H1 (cell line): ENCODE data around the gene GATA5. TPM values are rescaled to one million over a fixed set of nuclear protein-coding genes. Genes with fewer than 3 reads are reported as not detected.

Source experiments
- CTCF ChIA-PET: fragments of 300-600 bp; sonication (Branson Sonifier 250); formaldehyde crosslinking; loops from one replicate; lab custom pipeline; 2021; ENCODE audit not compliant: partially characterized antibody; lab: Charles Lee
- POLR2A ChIA-PET: fragments of 300-600 bp; sonication (Branson Sonifier 250); formaldehyde crosslinking; loops from one replicate; lab custom pipeline; 2021; ENCODE audit warnings: inconsistent platforms; ENCODE audit not compliant: partially characterized antibody; lab: Charles Lee
- DNase-seq, 2 experiments: peaks; one replicate each; pipeline versions ENCODE4 v3.0.0 to v3.0.0-alpha.2; 2010 to 2022; ENCODE audit warnings: low spot score in 2 of 2, low read depth in 1 of 2, mixed read lengths in 1 of 2
- FAIRE-seq: peaks from 2 replicates; lab custom pipeline; 2011; peaks lifted over from hg19 to GRCh38; lab: Jason Lieb, UNC
- H2AFZ ChIP-seq: 2 replicates; pipeline ENCODE4 v1.8.1; 2012; ENCODE audit warnings: low read length, inconsistent platforms
- H2AK5ac ChIP-seq: 2 replicates; pipeline ENCODE4 v1.6.1; 2013; ENCODE audit warnings: low read depth, low read length
- H2BK120ac ChIP-seq: replicated peaks from 2 replicates; pipeline ENCODE3; 2013; ENCODE audit warnings: low read depth, low read length, inconsistent platforms
- H2BK12ac ChIP-seq: 2 replicates; pipeline ENCODE4 v1.6.1; 2013; ENCODE audit warnings: low read depth, low read length
- H2BK15ac ChIP-seq: 2 replicates; pipeline ENCODE4 v1.6.1; 2013; ENCODE audit warnings: low read length
- H2BK20ac ChIP-seq: 2 replicates; pipeline ENCODE4 v1.6.1; 2013; ENCODE audit warnings: low read length
- H2BK5ac ChIP-seq: 2 replicates; pipeline ENCODE4 v1.6.1; 2013; ENCODE audit warnings: low read depth, low read length
- H3K14ac ChIP-seq: 2 replicates; pipeline ENCODE4 v1.6.1; 2013; ENCODE audit warnings: inconsistent platforms; ENCODE audit not compliant: insufficient read length
- H3K18ac ChIP-seq: 2 replicates; pipeline ENCODE4 v1.6.1; 2013; ENCODE audit warnings: low read length; ENCODE audit errors: extremely low read depth
- H3K23ac ChIP-seq: 2 replicates; pipeline ENCODE4 v1.6.1; 2013; ENCODE audit warnings: inconsistent platforms; ENCODE audit not compliant: insufficient read length
- H3K23me2 ChIP-seq: 2 replicates; pipeline ENCODE4 v1.6.1; 2013; ENCODE audit warnings: low read depth, low read length
- H3K27ac ChIP-seq: 2 replicates; pipeline ENCODE4 v1.6.1; 2011; ENCODE audit warnings: low read depth, low read length, inconsistent platforms
- H3K27me3 ChIP-seq, 4 experiments: replicated peaks in 1 of 4; 1 replicate in 1 of 4; 2 replicates in 3 of 4; pipeline versions ENCODE4 v1.6.1 to v1.8.1; 2011 to 2013; ENCODE audit warnings: low read length in 3 of 4, mild to moderate bottlenecking in 3 of 4, inconsistent platforms in 2 of 4, mixed read lengths in 2 of 4, moderate library complexity in 1 of 4; ENCODE audit not compliant: control insufficient read depth in 3 of 4, insufficient read depth in 3 of 4; ENCODE audit errors: extremely low read depth in 1 of 4
- H3K36me3 ChIP-seq, 4 experiments: 2 replicates each; pipeline versions ENCODE4 v1.6.1 to v1.8.1; 2011 to 2013; ENCODE audit warnings: mild to moderate bottlenecking in 4 of 4, low read length in 3 of 4, moderate library complexity in 2 of 4, control low read depth in 1 of 4, inconsistent platforms in 1 of 4; ENCODE audit not compliant: insufficient read depth in 4 of 4, control insufficient read depth in 2 of 4
- H3K4ac ChIP-seq: replicated peaks from 2 replicates; pipeline ENCODE3; 2013; ENCODE audit warnings: low read length, low read depth, mixed read lengths, inconsistent platforms; ENCODE audit not compliant: insufficient read length
- H3K4me1 ChIP-seq, 4 experiments: replicated peaks in 1 of 4; 1 replicate in 1 of 4; 2 replicates in 3 of 4; pipeline versions ENCODE4 v1.6.1 to v1.8.1; 2011 to 2013; ENCODE audit warnings: low read length in 3 of 4, inconsistent platforms in 2 of 4, mixed read lengths in 1 of 4; ENCODE audit not compliant: insufficient read depth in 4 of 4, control insufficient read depth in 3 of 4
- H3K4me2 ChIP-seq, 2 experiments: 2 replicates each; pipeline versions ENCODE4 v1.6.1 to v1.8.1; 2011 to 2013; ENCODE audit warnings: low read depth in 2 of 2, low read length in 2 of 2, control low read depth in 1 of 2, inconsistent platforms in 1 of 2, mild to moderate bottlenecking in 1 of 2; ENCODE audit not compliant: insufficient read depth in 1 of 2
- H3K4me3 ChIP-seq, 4 experiments: fragments of 200-600, 300-600 bp in 1 of 4; sonication (generic), shearing (Covaris generic), sonication (Bioruptor Twin) in 1 of 4; 2 replicates each; pipeline versions ENCODE4 v1.5.1 to v1.8.1; 2011 to 2016; ENCODE audit warnings: low read length in 4 of 4, low read depth in 3 of 4, control low read depth in 2 of 4, inconsistent platforms in 2 of 4, mild to moderate bottlenecking in 2 of 4, mixed read lengths in 1 of 4, moderate library complexity in 1 of 4; ENCODE audit not compliant: insufficient read depth in 2 of 4; ENCODE audit errors: extremely low read depth in 1 of 4
- H3K56ac ChIP-seq: replicated peaks from 2 replicates; pipeline ENCODE3; 2013; ENCODE audit warnings: low read depth, mild to moderate bottlenecking, mixed read lengths, low read length, inconsistent platforms; ENCODE audit not compliant: insufficient read length
- H3K79me1 ChIP-seq: 2 replicates; pipeline ENCODE4 v1.6.1; 2013; ENCODE audit warnings: low read depth, low read length, control low read depth
- H3K79me2 ChIP-seq, 2 experiments: 2 replicates each; pipeline versions ENCODE4 v1.6.1 to v1.8.1; 2012 to 2013; ENCODE audit warnings: low read length in 2 of 2, mild to moderate bottlenecking in 2 of 2, inconsistent platforms in 1 of 2; ENCODE audit not compliant: insufficient read depth in 2 of 2, control insufficient read depth in 1 of 2
- H3K9ac ChIP-seq, 4 experiments: replicated peaks in 1 of 4; 1 replicate in 1 of 4; 2 replicates in 3 of 4; pipeline versions ENCODE4 v1.6.1 to v1.8.1; 2011 to 2013; ENCODE audit warnings: low read depth in 3 of 4, low read length in 3 of 4, control low read depth in 2 of 4, mild to moderate bottlenecking in 2 of 4, moderate library complexity in 2 of 4, inconsistent platforms in 1 of 4; ENCODE audit errors: extremely low read depth in 1 of 4
- H3K9me3 ChIP-seq, 2 experiments: 2 replicates each; pipeline versions ENCODE4 v1.6.1 to v1.8.1; 2012 to 2013; ENCODE audit warnings: mild to moderate bottlenecking in 2 of 2, moderate library complexity in 2 of 2, control low read depth in 1 of 2, inconsistent platforms in 1 of 2, low read depth in 1 of 2, low read length in 1 of 2, mixed read lengths in 1 of 2; ENCODE audit not compliant: insufficient read depth in 2 of 2
- H4K20me1 ChIP-seq, 2 experiments: replicated peaks in 1 of 2; 2 replicates each; pipeline versions ENCODE3 to v1.8.1; 2011 to 2013; ENCODE audit warnings: inconsistent platforms in 2 of 2, low read length in 2 of 2, mild to moderate bottlenecking in 1 of 2; ENCODE audit not compliant: insufficient read depth in 2 of 2, control insufficient read depth in 1 of 2
- H4K5ac ChIP-seq: 2 replicates; pipeline ENCODE4 v1.6.1; 2013; ENCODE audit warnings: low read length, low read depth, mixed read lengths, inconsistent platforms; ENCODE audit not compliant: insufficient read length
- H4K8ac ChIP-seq: 2 replicates; pipeline ENCODE4 v1.8.0; 2013; ENCODE audit warnings: mild to moderate bottlenecking, moderate library complexity, low read length, inconsistent platforms; ENCODE audit not compliant: insufficient read depth; ENCODE audit errors: extremely low read depth
- H4K91ac ChIP-seq: replicated peaks from 2 replicates; pipeline ENCODE3; 2013; ENCODE audit warnings: low read length, mixed read lengths, inconsistent platforms; ENCODE audit not compliant: insufficient read length
- ASH2L ChIP-seq: fragments of 200-600, 300-600 bp; sonication (generic); IDR thresholded peaks from one replicate; pipeline ENCODE4 v1.7.1; 2017; ENCODE audit warnings: low read length
- CTCF ChIP-seq, 3 experiments: IDR thresholded peaks; 1 replicate in 2 of 3; 2 replicates in 1 of 3; pipeline versions ENCODE4 v1.5.1 to v1.6.1; 2011; ENCODE audit warnings: low read length in 3 of 3, mild to moderate bottlenecking in 3 of 3, inconsistent platforms in 2 of 3, low read depth in 1 of 3, moderate library complexity in 1 of 3; ENCODE audit not compliant: insufficient read depth in 1 of 3; ENCODE audit errors: control extremely low read depth in 1 of 3
- EP300 ChIP-seq, 2 experiments: IDR thresholded peaks; 1 replicate in 1 of 2; 2 replicates in 1 of 2; pipeline ENCODE4 v1.6.1; 2011 to 2012; ENCODE audit warnings: low read depth in 2 of 2, low read length in 2 of 2, mild to moderate bottlenecking in 2 of 2, borderline replicate concordance in 1 of 2, inconsistent platforms in 1 of 2, moderate library complexity in 1 of 2
- FOSL1 ChIP-seq: IDR thresholded peaks from 2 replicates; pipeline ENCODE4 v1.6.1; 2011; ENCODE audit warnings: mild to moderate bottlenecking, low read depth, low read length, moderate library complexity; ENCODE audit not compliant: insufficient read depth
- NRF1 ChIP-seq: IDR thresholded peaks from 2 replicates; pipeline ENCODE4 v1.6.1; 2011; ENCODE audit warnings: mild to moderate bottlenecking, low read depth, low read length, improper control_type of control experiment
- POLR2AphosphoS5 ChIP-seq: IDR thresholded peaks from 2 replicates; pipeline ENCODE4 v1.6.1; 2011; ENCODE audit warnings: low read depth, low read length
- RBBP5 ChIP-seq: IDR thresholded peaks from 2 replicates; pipeline ENCODE4 v1.7.1; 2012; ENCODE audit warnings: low read depth, mild to moderate bottlenecking, inconsistent platforms, low read length, moderate library complexity, borderline replicate concordance
- WGBS, 2 experiments: shearing (Covaris generic) in 1 of 2; methylation state at CpG; one replicate each; pipeline versions ENCODE4 v1.1.6 to v1.1.7; 2013 to 2015; ENCODE audit warnings: low lambda C conversion rate in 2 of 2, mixed read lengths in 2 of 2, inconsistent platforms in 1 of 2, low coverage in 1 of 2, missing lambda C conversion rate in 1 of 2; ENCODE audit not compliant: insufficient replicate concordance in 2 of 2, insufficient coverage in 1 of 2, insufficient read length in 1 of 2; ENCODE audit errors: extremely low coverage in 1 of 2, missing lambda C conversion rate in 1 of 2; 5-methylcytosine and 5-hydroxymethylcytosine counted together
- polyA plus RNA-seq, 7 experiments: library from polyadenylated mRNA; depleted of rRNA in 3 of 7; stranded (reverse) in 5 of 7; unstranded in 2 of 7; fragments of >200 nt in 5 of 7; fragments of 200-250 nt in 2 of 7; gene quantifications; 1 replicate in 5 of 7; 2 replicates in 1 of 7; 4 replicates in 1 of 7; pipeline versions ENCODE4 v1.2.1 to v1.2.3, GENCODE V29; 2011 to 2013; ENCODE audit warnings: missing spikeins in 2 of 7, mixed read lengths in 2 of 7
- total RNA-seq: library from RNA; stranded (reverse); fragmentation: NEBNext Ultra II Directional; extraction: Animal tissue kit (Norgen Biotek cat#: 25700); gene quantifications from 2 replicates; pipeline ENCODE4 v1.2.1, GENCODE V29; 2021

The GATA5 gene
- total and polyA plus RNA-seq, 2 of the 8 experiments (the other 6 are each of a cell fraction or from before 2014, with no cell fraction given) = 0.08 to 0.11 TPM

GRCh38 chr20:62488470-62488869 lies 12.7 kb upstream of the GATA5 start:
- CTCF ChIA-PET = interaction anchor here (0.6 to 2.2 kb wide), 7 partner anchors 10 to 154 kb away, joined by 3 to 10 read pairs (median 3); partner anchors contain the start of gene SLCO4A1
- 89% methylated on average over 3 of the region's 3 CpGs; no CpG with 5 or more reads in 1 of the 2 experiments for WGBS, 2 experiments
- POLR2A ChIA-PET = interaction anchor here (1.1 kb wide), 1 partner anchor 83 kb away, joined by 3 read pairs; no protein-coding TSS in a partner anchor

More at GRCh38 chr20:62488470-62488869, 12.7 kb upstream of the GATA5 start:
- Histone ChIP-seq H3K9ac (no peak overlapping the region), H2AK5ac (no peak overlapping the region), H3K27ac (no peak overlapping the region), H3K79me1 (0 out of 2 replicates have a peak, but pooled peaks cover 2% of the 10 kb centered on the region), H3K4ac (no peak overlapping the region), H3K23ac (no peak overlapping the region), H2BK120ac (no peak overlapping the region), H3K9me3 (no peaks in the 10 kb centered on the region), H4K8ac (no peak overlapping the region), H3K4me3 (no peak overlapping the region), H3K36me3 (no peaks in the 10 kb centered on the region), H3K27me3 (peaks cover 2 to 22% (median 17%) of the 10 kb centered on the region in 4 experiments; a peak in 6 of 7 replicates), H4K20me1 (peaks cover 0 to 3% of the 10 kb centered on the region in 2 experiments), H2BK15ac (no peak overlapping the region), H3K23me2 (no peaks in the 10 kb centered on the region), H2BK20ac (no peak overlapping the region), H2AFZ (no peak overlapping the region), H3K18ac (no peak overlapping the region), H3K14ac (no peak overlapping the region), H4K5ac (no peak overlapping the region), H2BK5ac (no peak overlapping the region), H3K4me1 (peaks cover 0 to 20% (median 11%) of the 10 kb centered on the region in 4 experiments; a peak in 6 of 7 replicates), H2BK12ac (no peak overlapping the region), H3K56ac (no peak overlapping the region), H4K91ac (no peak overlapping the region), H3K4me2 (no peak overlapping the region), H3K79me2 (no peaks in the 10 kb centered on the region)
- DNase-seq (no peak), FAIRE-seq (no peak)
- TF ChIP-seq ASH2L (no peak), RBBP5 (no peak), NRF1 (no peak), POLR2AphosphoS5 (no peak), CTCF (IDR thresholded peaks at IDR 0.05; ENCODE audit: control extremely low read depth in 1 of 3, insufficient read depth in 1 of 3, low read depth in 1 of 3, low read length in 3 of 3) (no peak), EP300 (IDR thresholded peaks at IDR 0.05; ENCODE audit: borderline replicate concordance in 1 of 2, low read depth in 2 of 2, low read length in 2 of 2) (no peak), FOSL1 (no peak)
